ENCODE measurements around the gene PMEPA1. TPM values are rescaled to one million over a fixed set of nuclear protein-coding genes. Genes with fewer than 3 reads are reported as not detected.

PMEPA1 gene
- polyA plus RNA-seq, 1 experiment, result 4.3 TPM

- CTCF ChIA-PET, result interaction anchor here (0.7 to 2.3 kb wide), 4 partner anchors 477 to 609 kb away, joined by 3 to 8 read pairs (median 6); no protein-coding TSS in a partner anchor
- Histone ChIP-seq H3K9me3 (ENCODE audit: control insufficient read depth, insufficient read depth, low read length) (no peaks in the 10 kb centered on the region), H3K27me3 (ENCODE audit: control insufficient read depth, insufficient read depth, low read length) (peaks cover 5% of the 10 kb centered on the region), H3K4me3 (ENCODE audit: low read depth, low read length) (no peak overlapping the region), H3K27ac (ENCODE audit: low read depth, low read length) (no peak overlapping the region)
- TF ChIP-seq, protein P1, sequence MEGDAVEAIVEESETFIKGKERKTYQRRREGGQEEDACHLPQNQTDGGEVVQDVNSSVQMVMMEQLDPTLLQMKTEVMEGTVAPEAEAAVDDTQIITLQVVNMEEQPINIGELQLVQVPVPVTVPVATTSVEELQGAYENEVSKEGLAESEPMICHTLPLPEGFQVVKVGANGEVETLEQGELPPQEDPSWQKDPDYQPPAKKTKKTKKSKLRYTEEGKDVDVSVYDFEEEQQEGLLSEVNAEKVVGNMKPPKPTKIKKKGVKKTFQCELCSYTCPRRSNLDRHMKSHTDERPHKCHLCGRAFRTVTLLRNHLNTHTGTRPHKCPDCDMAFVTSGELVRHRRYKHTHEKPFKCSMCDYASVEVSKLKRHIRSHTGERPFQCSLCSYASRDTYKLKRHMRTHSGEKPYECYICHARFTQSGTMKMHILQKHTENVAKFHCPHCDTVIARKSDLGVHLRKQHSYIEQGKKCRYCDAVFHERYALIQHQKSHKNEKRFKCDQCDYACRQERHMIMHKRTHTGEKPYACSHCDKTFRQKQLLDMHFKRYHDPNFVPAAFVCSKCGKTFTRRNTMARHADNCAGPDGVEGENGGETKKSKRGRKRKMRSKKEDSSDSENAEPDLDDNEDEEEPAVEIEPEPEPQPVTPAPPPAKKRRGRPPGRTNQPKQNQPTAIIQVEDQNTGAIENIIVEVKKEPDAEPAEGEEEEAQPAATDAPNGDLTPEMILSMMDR (IDR thresholded peaks at IDR 0.05; ENCODE audit: low read depth, low read length), result no peak
- no peak for DNase-seq (ENCODE audit: low read depth, low spot score)
- POLR2A ChIA-PET, result no interaction called here
These were observed 108.1 kb downstream of the PMEPA1 start for GRCh38 chr20:57601737-57602136.

GRCh38 chr20:57601211-57601570 is 108.6 kb downstream of the PMEPA1 start:
- H3K9me3 ChIP-seq (ENCODE audit: control insufficient read depth, insufficient read depth, low read length), result no peaks in the 10 kb centered on the region
- H3K27me3 ChIP-seq (ENCODE audit: control insufficient read depth, insufficient read depth, low read length), result peaks cover 5% of the 10 kb centered on the region
- TF ChIP-seq, protein P1 (IDR thresholded peaks at IDR 0.05; ENCODE audit: low read depth, low read length), result no peak
- H3K27ac ChIP-seq (ENCODE audit: low read depth, low read length), result no peak overlapping the region
- no peak for DNase-seq (ENCODE audit: low read depth, low spot score)
- H3K4me3 ChIP-seq (ENCODE audit: low read depth, low read length), result no peak overlapping the region
- ChIA-PET CTCF (interaction anchor here (0.7 to 2.3 kb wide), 4 partner anchors 478 to 610 kb away, joined by 3 to 8 read pairs (median 6); no protein-coding TSS in a partner anchor), POLR2A (no interaction called here)

GRCh38 chr20:57600320-57601210 is 109.2 kb downstream of the PMEPA1 start:
- no peak for DNase-seq (ENCODE audit: low read depth, low spot score)
- TF ChIP-seq, protein P1 (IDR thresholded peaks at IDR 0.05; ENCODE audit: low read depth, low read length), result no peak
- POLR2A ChIA-PET, result no interaction called here
- CTCF ChIA-PET, result interaction anchor here (0.6 to 10.2 kb wide), 7 partner anchors 66 to 1487 kb away, joined by 3 to 114 read pairs (median 4); no protein-coding TSS in a partner anchor
- Histone ChIP-seq H3K9me3 (ENCODE audit: control insufficient read depth, insufficient read depth, low read length) (no peaks in the 10 kb centered on the region), H3K27me3 (ENCODE audit: control insufficient read depth, insufficient read depth, low read length) (peaks cover 5% of the 10 kb centered on the region), H3K27ac (ENCODE audit: low read depth, low read length) (no peak overlapping the region), H3K4me3 (ENCODE audit: low read depth, low read length) (no peak overlapping the region)

DNA sequence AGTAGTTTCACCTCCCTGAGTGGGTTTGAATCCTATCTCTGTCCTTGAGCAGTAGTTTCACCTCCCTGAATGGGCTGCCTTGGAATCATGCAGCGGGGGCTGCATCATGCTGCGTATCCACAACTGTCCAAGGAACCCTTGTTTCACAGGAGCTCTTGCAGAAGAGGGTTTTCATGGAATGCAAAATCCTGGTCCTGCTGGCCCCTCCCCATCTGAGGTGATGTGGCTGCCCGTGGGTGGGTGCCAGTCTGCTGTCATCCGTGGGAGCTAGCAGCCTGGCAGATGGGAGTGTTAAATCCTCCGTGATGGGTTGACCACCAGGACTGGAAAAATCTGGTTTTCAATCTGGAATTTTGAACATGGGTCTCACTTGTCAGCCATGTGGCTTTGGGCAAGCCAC is 111.3 kb downstream of the PMEPA1 start:
- H3K27ac ChIP-seq (ENCODE audit: low read depth, low read length), result no peak overlapping the region
- H3K27me3 ChIP-seq (ENCODE audit: control insufficient read depth, insufficient read depth, low read length), result peaks cover 5% of the 10 kb centered on the region
- CTCF ChIA-PET, result interaction anchor here (0.6 to 10.2 kb wide), 9 partner anchors 15 to 757 kb away, joined by 3 to 114 read pairs (median 4); no protein-coding TSS in a partner anchor
- no peak for DNase-seq (ENCODE audit: low read depth, low spot score)
- no peaks in the 10 kb centered on the region for H3K9me3 ChIP-seq (ENCODE audit: control insufficient read depth, insufficient read depth, low read length)
- H3K4me3 ChIP-seq (ENCODE audit: low read depth, low read length), result no peak overlapping the region
- POLR2A ChIA-PET, result no interaction called here
- TF ChIP-seq, protein P1 (IDR thresholded peaks at IDR 0.05; ENCODE audit: low read depth, low read length), result no peak

Other genes with a start within 250 kb of the PMEPA1 start
- gene CTCFL, start 184.9 kb downstream of the PMEPA1 start, polyA plus RNA-seq (2011; rRNA removed), result not detected in 2 replicates
- gene PCK1, start 148.9 kb downstream of the PMEPA1 start, polyA plus RNA-seq (2011; rRNA removed), result not detected in 2 replicates
- gene ZBP1, start 89.6 kb downstream of the PMEPA1 start, polyA plus RNA-seq (2011; rRNA removed), result not detected in 2 replicates